Loucy (cell line): ENCODE measurements around the gene HLA-DMA.

Source experiments
- H2AFZ ChIP-seq: fragments of 200-600 bp; sonication (generic); 2 replicates; pipeline ENCODE4 v1.6.0; 2016; ENCODE audit warnings: antibody characterized with exemption, mild to moderate bottlenecking, low read length, moderate library complexity
- H3F3A ChIP-seq: fragments of 200-600 bp; 2 replicates; pipeline ENCODE4 v1.6.0; 2016; ENCODE audit warnings: antibody characterized with exemption, low read depth, mild to moderate bottlenecking
- H3K27me3 ChIP-seq: fragments of 200-600 bp; sonication (generic); 2 replicates; pipeline ENCODE4 v1.6.1; 2014; ENCODE audit warnings: low read length, mild to moderate bottlenecking; ENCODE audit not compliant: insufficient read depth, poor library complexity, severe bottlenecking
- H3K36me3 ChIP-seq: fragments of 200-600 bp; sonication (generic); 2 replicates; pipeline ENCODE4 v1.6.1; 2016; ENCODE audit warnings: low read length; ENCODE audit not compliant: insufficient read depth
- H3K4me1 ChIP-seq: fragments of 200-600 bp; sonication (generic); 2 replicates; pipeline ENCODE4 v1.5.1; 2014; ENCODE audit warnings: low read length, mild to moderate bottlenecking; ENCODE audit not compliant: insufficient read depth, poor library complexity, severe bottlenecking
- H3K4me2 ChIP-seq: fragments of 200-600 bp; sonication (generic); 2 replicates; pipeline ENCODE4 v1.6.0; 2014; ENCODE audit warnings: antibody characterized with exemption, low read length, low read depth, mild to moderate bottlenecking; ENCODE audit not compliant: poor library complexity, severe bottlenecking
- H3K4me3 ChIP-seq: fragments of 200-600 bp; sonication (generic); 2 replicates; pipeline ENCODE4 v1.5.1; 2014; ENCODE audit warnings: low read length, mild to moderate bottlenecking, mixed read lengths; ENCODE audit not compliant: poor library complexity, severe bottlenecking
- H3K79me2 ChIP-seq: fragments of 200-600 bp; sonication (generic); 2 replicates; pipeline ENCODE4 v1.6.1; 2014; ENCODE audit warnings: low read length; ENCODE audit not compliant: insufficient read depth
- H3K9ac ChIP-seq: fragments of 200-600 bp; sonication (generic); 2 replicates; pipeline ENCODE4 v1.6.0; 2014; ENCODE audit warnings: mild to moderate bottlenecking, low read depth, low read length, moderate library complexity; ENCODE audit not compliant: poor library complexity, severe bottlenecking
- H3K9me2 ChIP-seq: fragments of 200-600 bp; sonication (generic); replicated peaks from 2 replicates; pipeline ENCODE4 v1.6.1; 2016; ENCODE audit warnings: low read depth, low read length, mixed read lengths
- H3K9me3 ChIP-seq: fragments of 200-600 bp; sonication (generic); 2 replicates; pipeline ENCODE4 v1.6.1; 2014; ENCODE audit warnings: mild to moderate bottlenecking, antibody characterized with exemption, low read length, low read depth; ENCODE audit not compliant: insufficient read depth
- H4K20me1 ChIP-seq: fragments of 200-600 bp; sonication (generic); 2 replicates; pipeline ENCODE4 v1.6.0; 2014; ENCODE audit warnings: antibody characterized with exemption, low read length, mild to moderate bottlenecking; ENCODE audit not compliant: insufficient read depth, poor library complexity, severe bottlenecking
- CTCF ChIP-seq: fragments of 200-600 bp; sonication (generic); conservative IDR thresholded peaks from 2 replicates; pipeline ENCODE4 v1.5.1; 2014; ENCODE audit warnings: mild to moderate bottlenecking, antibody characterized with exemption, low read length
- EZH2phosphoT487 ChIP-seq: fragments of 200-600 bp; IDR thresholded peaks from 2 replicates; pipeline ENCODE4 v1.6.1; 2018; ENCODE audit warnings: antibody characterized with exemption, mild to moderate bottlenecking, moderate library complexity, borderline replicate concordance

Gene HLA-DMA

GRCh38 chr6:32989368-32989767 is 36.5 kb upstream of the HLA-DMA start:
- no peak overlapping the region for H3K4me2 ChIP-seq
- H2AFZ ChIP-seq, result no peak overlapping the region
- H3K9ac ChIP-seq, result no peak overlapping the region
- H3K9me3 ChIP-seq, result no peaks in the 10 kb centered on the region
- H4K20me1 ChIP-seq, result peaks cover under 1% of the 10 kb centered on the region
- no peak overlapping the region for H3K4me3 ChIP-seq
- H3K9me2 ChIP-seq, result no peaks in the 10 kb centered on the region
- H3K36me3 ChIP-seq, result no peaks in the 10 kb centered on the region
- no peaks in the 10 kb centered on the region for H3K4me1 ChIP-seq
- H3K27me3 ChIP-seq, result no peaks in the 10 kb centered on the region
- H3K79me2 ChIP-seq, result no peaks in the 10 kb centered on the region
- no peak for TF ChIP-seq CTCF
- TF ChIP-seq EZH2phosphoT487, result no peak
- peaks cover 3% of the 10 kb centered on the region; the same call in 1 of the 2 replicates for H3F3A ChIP-seq

GRCh38 chr6:32984622-32985389 is 31.9 kb upstream of the HLA-DMA start:
- Histone ChIP-seq H4K20me1 (peaks cover 29% of the 10 kb centered on the region), H3K9me3 (no peaks in the 10 kb centered on the region), H3K4me1 (peaks cover 7% of the 10 kb centered on the region), H3K4me3 (no peak overlapping the region), H3K36me3 (peaks cover 27% of the 10 kb centered on the region), H3K27me3 (no peaks in the 10 kb centered on the region), H3K9ac (no peak overlapping the region), H3K79me2 (peaks cover 16% of the 10 kb centered on the region), H3K9me2 (no peaks in the 10 kb centered on the region), H2AFZ (no peak overlapping the region), H3K4me2 (no peak overlapping the region), H3F3A (peaks cover 46% of the 10 kb centered on the region)
- no peak for TF ChIP-seq EZH2phosphoT487
- TF ChIP-seq CTCF, result peak; percentile 84

- Histone ChIP-seq H3F3A (peaks cover 51% of the 10 kb centered on the region), H3K4me2 (no peak overlapping the region)
Measured at GRCh38 chr6:32983964-32984621, 31.2 kb upstream of the HLA-DMA start.

More at GRCh38 chr6:32983964-32984621, 31.2 kb upstream of the HLA-DMA start:
- H3K9ac ChIP-seq, result no peak overlapping the region
- peaks cover 36% of the 10 kb centered on the region for H4K20me1 ChIP-seq
- no peaks in the 10 kb centered on the region for H3K9me2 ChIP-seq
- H3K36me3 ChIP-seq, result peaks cover 34% of the 10 kb centered on the region
- peaks cover 14% of the 10 kb centered on the region for H3K4me1 ChIP-seq
- no peak overlapping the region for H3K4me3 ChIP-seq
- no peak overlapping the region for H2AFZ ChIP-seq
- peaks cover 23% of the 10 kb centered on the region for H3K79me2 ChIP-seq
- no peak for TF ChIP-seq EZH2phosphoT487
- TF ChIP-seq CTCF, result no peak
- H3K9me3 ChIP-seq, result no peaks in the 10 kb centered on the region
- no peaks in the 10 kb centered on the region for H3K27me3 ChIP-seq
